IMR-90 (cell line): ENCODE results near the gene TASP1. TPM values are rescaled to one million over a fixed set of nuclear protein-coding genes. Genes with fewer than 3 reads are reported as not detected.

Experiments used
- ATAC-seq: fragments of 200-7000 bp; cut with Tn5 transposase; 2 replicates; pipeline ENCODE4 v1.9.1; 2020; ENCODE audit warnings: low read depth, mild to moderate bottlenecking, moderate library complexity
- BruUV-seq: library from RNA; stranded (reverse); fragments of 400-500 nt; replicated peaks from 2 replicates; lab custom pipeline; 2021; lab: Mats Ljungman, UMichigan
- CTCF ChIA-PET: fragments of 300-600 bp; formaldehyde crosslinking; extraction: SDS; loops from one replicate; lab custom pipeline; 2021; ENCODE audit warnings: antibody characterized with exemption; lab: Yijun Ruan, JAX
- POLR2A ChIA-PET: fragments of 300-600 bp; sonication (Branson Sonifier 250); formaldehyde crosslinking; loops from one replicate; lab custom pipeline; 2022; ENCODE audit warnings: antibody characterized with exemption; ENCODE audit not compliant: unreplicated experiment; lab: Charles Lee
- DNase-seq: peaks from one replicate; pipeline ENCODE4 v3.0.0; 2013
- H2AFZ ChIP-seq: replicated peaks from 2 replicates; pipeline ENCODE3; 2013; ENCODE audit warnings: low read length, mild to moderate bottlenecking; ENCODE audit not compliant: poor library complexity
- H2AK5ac ChIP-seq: 2 replicates; pipeline ENCODE4 v1.6.1; 2013; ENCODE audit warnings: low read depth, low read length, inconsistent platforms
- H2AK9ac ChIP-seq: replicated peaks from 2 replicates; pipeline ENCODE3; 2013; ENCODE audit warnings: mild to moderate bottlenecking, low read depth, low read length, moderate library complexity; ENCODE audit not compliant: poor library complexity
- H2BK120ac ChIP-seq: 2 replicates; pipeline ENCODE4 v1.6.1; 2013; ENCODE audit warnings: low read depth, low read length, inconsistent platforms
- H2BK15ac ChIP-seq: 3 replicates; pipeline ENCODE4 v1.6.1; 2013; ENCODE audit warnings: low read depth, low read length, inconsistent platforms
- H2BK20ac ChIP-seq: 2 replicates; pipeline ENCODE4 v1.6.1; 2013; ENCODE audit warnings: low read depth, mild to moderate bottlenecking, inconsistent platforms, low read length, moderate library complexity
- H2BK5ac ChIP-seq: 2 replicates; pipeline ENCODE4 v1.6.1; 2013; ENCODE audit warnings: mild to moderate bottlenecking, low read depth, low read length, inconsistent platforms; ENCODE audit not compliant: poor library complexity, severe bottlenecking
- H3K14ac ChIP-seq: replicated peaks from 2 replicates; pipeline ENCODE4 v1.6.1; 2013; ENCODE audit warnings: low read depth, low read length, inconsistent platforms
- H3K18ac ChIP-seq: 2 replicates; pipeline ENCODE4 v1.6.1; 2013; ENCODE audit warnings: low read depth, low read length, control low read depth
- H3K23ac ChIP-seq: 2 replicates; pipeline ENCODE4 v1.6.1; 2013; ENCODE audit warnings: low read depth, low read length, inconsistent platforms
- H3K27ac ChIP-seq: 2 replicates; pipeline ENCODE4 v1.5.1; 2013; ENCODE audit warnings: mild to moderate bottlenecking, control low read depth, low read length; ENCODE audit not compliant: insufficient read depth
- H3K27me3 ChIP-seq: 2 replicates; pipeline ENCODE4 v1.6.1; 2013; ENCODE audit warnings: low read length; ENCODE audit not compliant: control insufficient read depth, insufficient read depth
- H3K36me3 ChIP-seq: 2 replicates; pipeline ENCODE4 v1.6.1; 2013; ENCODE audit warnings: low read length, mixed read lengths; ENCODE audit not compliant: control insufficient read depth, insufficient read depth
- H3K4ac ChIP-seq: 2 replicates; pipeline ENCODE4 v1.6.1; 2013; ENCODE audit warnings: low read depth, low read length, inconsistent platforms
- H3K4me1 ChIP-seq: 2 replicates; pipeline ENCODE4 v1.6.1; 2013; ENCODE audit warnings: low read length, mixed read lengths; ENCODE audit not compliant: control insufficient read depth, insufficient read depth
- H3K4me2 ChIP-seq: 2 replicates; pipeline ENCODE4 v1.6.1; 2013; ENCODE audit warnings: low read depth, mild to moderate bottlenecking, control low read depth, low read length, moderate library complexity
- H3K4me3 ChIP-seq: 2 replicates; pipeline ENCODE4 v1.5.1; 2013; ENCODE audit warnings: low read depth, mild to moderate bottlenecking, control low read depth, low read length, moderate library complexity; ENCODE audit not compliant: insufficient read depth
- H3K56ac ChIP-seq: 2 replicates; pipeline ENCODE4 v1.6.1; 2013; ENCODE audit warnings: low read length, inconsistent platforms; ENCODE audit not compliant: insufficient read depth; ENCODE audit errors: extremely low read depth
- H3K79me1 ChIP-seq, 2 experiments: 2 replicates each; pipeline ENCODE4 v1.6.1; 2013; ENCODE audit warnings: low read length in 2 of 2, inconsistent platforms in 1 of 2, low read depth in 1 of 2
- H3K9ac ChIP-seq: 2 replicates; pipeline ENCODE4 v1.6.1; 2013; ENCODE audit warnings: low read depth, low read length, control low read depth
- H3K9me1 ChIP-seq: 2 replicates; pipeline ENCODE4 v1.6.1; 2013; ENCODE audit warnings: low read length, inconsistent platforms; ENCODE audit not compliant: insufficient read depth
- H3K9me3 ChIP-seq: 2 replicates; pipeline ENCODE4 v1.6.1; 2013; ENCODE audit warnings: low read length; ENCODE audit not compliant: control insufficient read depth, insufficient read depth
- H4K20me1 ChIP-seq: 2 replicates; pipeline ENCODE4 v1.6.1; 2013; ENCODE audit warnings: low read length, inconsistent platforms; ENCODE audit not compliant: insufficient read depth
- H4K5ac ChIP-seq: 2 replicates; pipeline ENCODE4 v1.6.1; 2013; ENCODE audit warnings: mild to moderate bottlenecking, low read depth, low read length, control low read depth
- H4K8ac ChIP-seq, 2 experiments: 2 replicates each; pipeline ENCODE4 v1.6.1; 2013; ENCODE audit warnings: low read depth in 2 of 2, low read length in 2 of 2, control low read depth in 1 of 2, inconsistent platforms in 1 of 2
- H4K91ac ChIP-seq: 2 replicates; pipeline ENCODE4 v1.6.1; 2013; ENCODE audit warnings: low read depth, low read length, inconsistent platforms; ENCODE audit not compliant: insufficient read depth
- CEBPB ChIP-seq: IDR thresholded peaks from 2 replicates; pipeline ENCODE4 v1.6.1; 2012; ENCODE audit warnings: low read depth, low read length, improper control_type of control experiment
- FOS ChIP-seq: fragments of 150-350 bp; IDR thresholded peaks from 2 replicates; pipeline ENCODE4 v1.6.1; 2016; ENCODE audit warnings: low read depth, low read length
- MAFK ChIP-seq: IDR thresholded peaks from 2 replicates; pipeline ENCODE4 v1.6.1; 2012; ENCODE audit warnings: low read depth, low read length, improper control_type of control experiment
- MAZ ChIP-seq: IDR thresholded peaks from 2 replicates; pipeline ENCODE4 v1.6.1; 2012; ENCODE audit warnings: low read depth, mild to moderate bottlenecking, low read length, improper control_type of control experiment, moderate library complexity, borderline replicate concordance
- MXI1 ChIP-seq: IDR thresholded peaks from 2 replicates; pipeline ENCODE4 v1.6.1; 2012; ENCODE audit warnings: low read depth, mild to moderate bottlenecking, low read length, moderate library complexity, borderline replicate concordance
- NFE2L2 ChIP-seq: fragments of 150-350 bp; IDR thresholded peaks from 2 replicates; pipeline ENCODE4 v1.6.1; 2016; ENCODE audit warnings: low read depth, mild to moderate bottlenecking, low read length
- POLR2A ChIP-seq: IDR thresholded peaks from 2 replicates; pipeline ENCODE4 v1.6.1; 2012; ENCODE audit warnings: mild to moderate bottlenecking, low read depth, low read length
- RAD21 ChIP-seq: IDR thresholded peaks from 2 replicates; pipeline ENCODE4 v1.6.1; 2012; ENCODE audit warnings: low read length, improper control_type of control experiment
- RCOR1 ChIP-seq: IDR thresholded peaks from 2 replicates; pipeline ENCODE4 v1.6.1; 2012; ENCODE audit warnings: mild to moderate bottlenecking, low read length, improper control_type of control experiment; ENCODE audit not compliant: insufficient replicate concordance
- RFX5 ChIP-seq: IDR thresholded peaks from 2 replicates; pipeline ENCODE4 v1.8.0; 2012; ENCODE audit warnings: low read depth, mild to moderate bottlenecking, low read length, moderate library complexity
- SMC3 ChIP-seq: fragments of 150-350 bp; IDR thresholded peaks from 2 replicates; pipeline ENCODE4 v1.6.1; 2016; ENCODE audit warnings: low read depth, mild to moderate bottlenecking, antibody characterized with exemption, low read length, moderate library complexity
- WGBS, 2 experiments: methylation state at CpG; one replicate each; pipeline versions ENCODE4 v1.1.5 to v1.1.7; 2013; ENCODE audit warnings: missing lambda C conversion rate in 2 of 2; ENCODE audit not compliant: insufficient read length in 1 of 2; ENCODE audit errors: extremely low coverage in 2 of 2; 5-methylcytosine and 5-hydroxymethylcytosine counted together
- dilution Hi-C: fragments of 300-500 bp; cut with HindIII; formaldehyde crosslinking; loops from one replicate; pipeline ENCODE4 v1.14.3; 2018; ENCODE audit warnings: low sequenced_read_pairs; ENCODE audit not compliant: unreplicated experiment
- in situ Hi-C: fragments of 300-500 bp; cut with MboI; formaldehyde crosslinking; loops from 3 replicates; pipeline ENCODE4 v1.14.3; 2019; ENCODE audit warnings: low sequenced_read_pairs, inconsistent platforms, mixed read lengths
- intact Hi-C: fragments of 100-400 bp; cut with micrococcal nuclease; formaldehyde crosslinking; loops from 2 replicates; pipeline ENCODE4 v1.10.0; 2022
- polyA plus RNA-seq, 3 experiments: library from polyadenylated mRNA; depleted of rRNA; stranded (reverse); fragments of >200 nt; gene quantifications; 2 replicates each; pipeline ENCODE4 v1.2.3, GENCODE V29; 2012; ENCODE audit warnings: low replicate concordance in 1 of 3
- total RNA-seq: library from RNA; depleted of rRNA; stranded (reverse); fragments of >200 nt; gene quantifications from 2 replicates; pipeline ENCODE4 v1.2.3, GENCODE V29; 2012
- TF ChIP-seq, protein P1 (sequence below): fragments of 150-350 bp; IDR thresholded peaks from 2 replicates; pipeline ENCODE4 v1.6.1; 2017; ENCODE audit warnings: mild to moderate bottlenecking, antibody characterized with exemption, low read length, low read depth
- TF ChIP-seq, protein P2 (sequence below): fragments of 150-350 bp; IDR thresholded peaks from 2 replicates; pipeline ENCODE4 v1.6.1; 2016; ENCODE audit warnings: low read depth, mild to moderate bottlenecking, low read length, moderate library complexity, borderline replicate concordance
- TF ChIP-seq, protein P3 (sequence below): conservative IDR thresholded peaks from 2 replicates; pipeline ENCODE4 v1.5.1; 2012; ENCODE audit warnings: mild to moderate bottlenecking, low read depth, low read length, improper control_type of control experiment

The TASP1 gene
- total and polyA plus RNA-seq, 2 of the 4 experiments (the other 2 are of a cell fraction): 3.9 to 7.9 TPM

DNA sequence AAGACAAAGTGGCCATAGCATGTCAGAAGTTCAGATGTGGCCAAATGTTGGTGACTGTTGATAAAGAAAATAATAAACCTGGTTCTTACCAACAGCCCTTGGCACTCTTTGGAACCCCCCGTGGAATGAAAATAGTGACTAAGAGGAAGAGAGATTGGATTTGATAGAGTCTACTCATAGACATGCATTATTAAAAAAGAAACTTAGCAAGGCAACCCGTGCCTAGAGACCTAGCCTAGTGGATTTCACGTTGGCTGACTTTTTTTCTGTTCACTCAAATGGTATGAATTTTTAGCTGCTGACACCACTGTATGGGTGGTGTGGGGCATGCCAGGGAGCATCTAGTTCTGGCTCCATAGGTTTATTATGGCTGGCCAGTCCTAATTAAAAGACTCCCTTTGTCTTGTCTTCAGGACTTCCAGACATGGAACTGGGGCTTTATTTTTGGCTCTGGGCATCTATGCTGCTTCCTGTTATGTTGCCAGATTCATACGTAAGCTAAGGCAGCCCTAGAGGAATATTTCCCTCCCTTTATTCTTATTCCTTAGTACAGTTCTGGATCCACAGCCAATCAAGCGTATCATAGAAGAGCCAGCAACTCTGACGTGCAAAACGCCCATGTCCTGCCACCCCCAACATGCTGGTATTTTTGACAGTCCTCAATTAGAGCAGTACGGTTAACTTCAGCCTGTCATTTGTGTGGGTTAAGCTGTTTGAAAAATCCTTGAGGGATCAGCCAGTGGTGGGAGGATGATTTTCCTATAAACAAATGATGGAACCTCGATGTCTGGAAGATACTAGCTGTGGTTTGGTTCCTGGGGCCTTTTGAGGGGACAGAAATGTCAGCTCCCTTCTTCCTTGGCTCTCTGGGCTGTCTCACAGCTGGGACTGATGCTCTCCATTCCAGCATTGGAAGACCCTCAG is 290.2 kb downstream of the TASP1 start:
- Histone ChIP-seq H3K9ac (no peak overlapping the region), H3K4me2 (peak overlapping the region; percentile 96), H4K20me1 (no peaks in the 10 kb centered on the region), H3K14ac (no peak overlapping the region), H3K56ac (no peak overlapping the region), H2BK15ac (no peak overlapping the region), H2AK9ac (no peak overlapping the region), H3K4me3 (0 out of 2 replicates have a peak overlapping the region, but pooled peaks have one; percentile 14), H3K27me3 (peaks cover 7% of the 10 kb centered on the region), H4K91ac (no peak overlapping the region), H4K8ac (no peak overlapping the region), H3K18ac (peak overlapping the region; percentile 51), H3K27ac (peak overlapping the region; percentile 88; the same call in 1 of the 2 replicates), H4K5ac (peak overlapping the region; percentile 55; the same call in 1 of the 2 replicates), H3K4ac (no peak overlapping the region), H2AK5ac (no peak overlapping the region), H2AFZ (no peak overlapping the region), H3K23ac (no peak overlapping the region), H3K4me1 (peaks cover 12% of the 10 kb centered on the region), H2BK20ac (no peak overlapping the region), H3K36me3 (no peaks in the 10 kb centered on the region), H3K9me1 (no peaks in the 10 kb centered on the region), H3K79me1 (no peaks in the 10 kb centered on the region), H2BK120ac (no peak overlapping the region; the same call in 1 of the 2 replicates), H3K9me3 (no peaks in the 10 kb centered on the region), H2BK5ac (no peak overlapping the region)
- POLR2A ChIA-PET: no interaction called here
- in situ Hi-C loops: no loop called here
- ATAC-seq (peak; percentile 62), DNase-seq (peak; percentile 26)
- 38% methylated on average over 1 of the region's 9 CpGs; no CpG with 5 or more reads in 1 of the 2 experiments for WGBS, 2 experiments
- dilution Hi-C loops: no loop called here
- CTCF ChIA-PET: no interaction called here
- intact Hi-C loops: no loop called here
- BruUV-seq: no TSS peak
- no peak for TF ChIP-seq RCOR1
- TF ChIP-seq POLR2A: no peak
- no peak for TF ChIP-seq MAFK
- no peak for TF ChIP-seq FOS
- TF ChIP-seq, protein P1, sequence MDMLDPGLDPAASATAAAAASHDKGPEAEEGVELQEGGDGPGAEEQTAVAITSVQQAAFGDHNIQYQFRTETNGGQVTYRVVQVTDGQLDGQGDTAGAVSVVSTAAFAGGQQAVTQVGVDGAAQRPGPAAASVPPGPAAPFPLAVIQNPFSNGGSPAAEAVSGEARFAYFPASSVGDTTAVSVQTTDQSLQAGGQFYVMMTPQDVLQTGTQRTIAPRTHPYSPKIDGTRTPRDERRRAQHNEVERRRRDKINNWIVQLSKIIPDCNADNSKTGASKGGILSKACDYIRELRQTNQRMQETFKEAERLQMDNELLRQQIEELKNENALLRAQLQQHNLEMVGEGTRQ: no peak
- no peak for TF ChIP-seq CEBPB
- TF ChIP-seq, protein P2, sequence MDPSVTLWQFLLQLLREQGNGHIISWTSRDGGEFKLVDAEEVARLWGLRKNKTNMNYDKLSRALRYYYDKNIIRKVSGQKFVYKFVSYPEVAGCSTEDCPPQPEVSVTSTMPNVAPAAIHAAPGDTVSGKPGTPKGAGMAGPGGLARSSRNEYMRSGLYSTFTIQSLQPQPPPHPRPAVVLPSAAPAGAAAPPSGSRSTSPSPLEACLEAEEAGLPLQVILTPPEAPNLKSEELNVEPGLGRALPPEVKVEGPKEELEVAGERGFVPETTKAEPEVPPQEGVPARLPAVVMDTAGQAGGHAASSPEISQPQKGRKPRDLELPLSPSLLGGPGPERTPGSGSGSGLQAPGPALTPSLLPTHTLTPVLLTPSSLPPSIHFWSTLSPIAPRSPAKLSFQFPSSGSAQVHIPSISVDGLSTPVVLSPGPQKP: no peak
- TF ChIP-seq NFE2L2: no peak
- TF ChIP-seq SMC3: no peak
- no peak for TF ChIP-seq MAZ
- no peak for TF ChIP-seq RAD21
- TF ChIP-seq, protein P3, sequence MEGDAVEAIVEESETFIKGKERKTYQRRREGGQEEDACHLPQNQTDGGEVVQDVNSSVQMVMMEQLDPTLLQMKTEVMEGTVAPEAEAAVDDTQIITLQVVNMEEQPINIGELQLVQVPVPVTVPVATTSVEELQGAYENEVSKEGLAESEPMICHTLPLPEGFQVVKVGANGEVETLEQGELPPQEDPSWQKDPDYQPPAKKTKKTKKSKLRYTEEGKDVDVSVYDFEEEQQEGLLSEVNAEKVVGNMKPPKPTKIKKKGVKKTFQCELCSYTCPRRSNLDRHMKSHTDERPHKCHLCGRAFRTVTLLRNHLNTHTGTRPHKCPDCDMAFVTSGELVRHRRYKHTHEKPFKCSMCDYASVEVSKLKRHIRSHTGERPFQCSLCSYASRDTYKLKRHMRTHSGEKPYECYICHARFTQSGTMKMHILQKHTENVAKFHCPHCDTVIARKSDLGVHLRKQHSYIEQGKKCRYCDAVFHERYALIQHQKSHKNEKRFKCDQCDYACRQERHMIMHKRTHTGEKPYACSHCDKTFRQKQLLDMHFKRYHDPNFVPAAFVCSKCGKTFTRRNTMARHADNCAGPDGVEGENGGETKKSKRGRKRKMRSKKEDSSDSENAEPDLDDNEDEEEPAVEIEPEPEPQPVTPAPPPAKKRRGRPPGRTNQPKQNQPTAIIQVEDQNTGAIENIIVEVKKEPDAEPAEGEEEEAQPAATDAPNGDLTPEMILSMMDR: no peak
- no peak for TF ChIP-seq RFX5
- TF ChIP-seq MXI1: no peak
